Endothelial cell of umbilical vein (primary cell): ENCODE data around the gene ATXN10. TPM values are rescaled to one million over a fixed set of nuclear protein-coding genes. Genes with fewer than 3 reads are reported as not detected.

Experiments
- BruUV-seq: library from RNA; stranded (reverse); fragments of 400-500 nt; replicated peaks from 2 replicates; lab custom pipeline; 2021; lab: Mats Ljungman, UMichigan
- CTCF ChIA-PET: fragments of 300-600, 350-600 bp; sonication (Branson Sonifier 250); formaldehyde crosslinking; loops from one replicate; lab custom pipeline; 2021; ENCODE audit warnings: antibody characterized with exemption, inconsistent platforms; lab: Charles Lee
- POLR2A ChIA-PET: fragments of 300-600, 350-600 bp; sonication (Branson Sonifier 250); formaldehyde crosslinking; loops from one replicate; lab custom pipeline; 2021; ENCODE audit warnings: antibody characterized with exemption, inconsistent platforms; lab: Charles Lee
- DNase-seq: peaks from one replicate; pipeline ENCODE4 v3.0.0-alpha.2; 2011; ENCODE audit warnings: low read depth, low spot score
- FAIRE-seq: peaks from 2 replicates; lab custom pipeline; 2011; peaks lifted over from hg19 to GRCh38; lab: Jason Lieb, UNC
- H2AFZ ChIP-seq: 2 replicates; pipeline ENCODE4 v1.6.0; 2012; ENCODE audit warnings: low read depth, low read length, control low read depth, inconsistent platforms
- H3K27ac ChIP-seq: 2 replicates; pipeline ENCODE4 v1.5.1; 2011; ENCODE audit warnings: low read depth, mild to moderate bottlenecking, control low read depth, low read length, moderate library complexity; ENCODE audit not compliant: insufficient read depth
- H3K27me3 ChIP-seq, 2 experiments: 2 replicates each; pipeline versions ENCODE4 v1.6.0 to v1.6.1; 2011; ENCODE audit warnings: low read length in 2 of 2, mixed read lengths in 1 of 2; ENCODE audit not compliant: control insufficient read depth in 2 of 2, insufficient read depth in 2 of 2
- H3K36me3 ChIP-seq, 2 experiments: 2 replicates in 1 of 2; 3 replicates in 1 of 2; pipeline ENCODE4 v1.5.1; 2011; ENCODE audit warnings: low read length in 2 of 2, mild to moderate bottlenecking in 1 of 2, moderate library complexity in 1 of 2; ENCODE audit not compliant: control insufficient read depth in 2 of 2, insufficient read depth in 2 of 2; ENCODE audit errors: extremely low read depth in 1 of 2
- H3K4me1 ChIP-seq: 3 replicates; pipeline ENCODE4 v1.5.1; 2011; ENCODE audit warnings: mild to moderate bottlenecking, low read length; ENCODE audit not compliant: control insufficient read depth, insufficient read depth; ENCODE audit errors: extremely low read depth
- H3K4me2 ChIP-seq: 2 replicates; pipeline ENCODE4 v1.6.1; 2011; ENCODE audit warnings: low read length, control low read depth, mixed read lengths; ENCODE audit not compliant: insufficient read depth
- H3K4me3 ChIP-seq, 3 experiments: fragments of 200-600 bp in 1 of 3; sonication (generic), shearing (Covaris generic) in 1 of 3; replicated peaks in 1 of 3; 2 replicates each; pipeline ENCODE4 v1.5.1; 2011 to 2016; ENCODE audit warnings: control low read depth in 3 of 3, low read length in 3 of 3, mild to moderate bottlenecking in 2 of 3, inconsistent platforms in 1 of 3, low read depth in 1 of 3, moderate library complexity in 1 of 3; ENCODE audit not compliant: insufficient read depth in 1 of 3
- H3K79me2 ChIP-seq: 2 replicates; pipeline ENCODE4 v1.6.0; 2012; ENCODE audit warnings: low read length, inconsistent platforms; ENCODE audit not compliant: control insufficient read depth, insufficient read depth
- H3K9ac ChIP-seq: replicated peaks from 2 replicates; pipeline ENCODE3; 2011; ENCODE audit warnings: low read length, control low read depth; ENCODE audit not compliant: insufficient read depth; ENCODE audit errors: extremely low read depth
- H3K9me1 ChIP-seq: replicated peaks from 3 replicates; pipeline ENCODE4 v1.6.0; 2011; ENCODE audit warnings: mild to moderate bottlenecking, low read length; ENCODE audit not compliant: control insufficient read depth, insufficient read depth; ENCODE audit errors: extremely low read depth
- H3K9me3 ChIP-seq: replicated peaks from 2 replicates; pipeline ENCODE4 v1.5.1; 2012; ENCODE audit warnings: low read length, inconsistent platforms; ENCODE audit not compliant: control insufficient read depth, insufficient read depth
- H4K20me1 ChIP-seq: replicated peaks from 2 replicates; pipeline ENCODE3; 2011; ENCODE audit warnings: mild to moderate bottlenecking, low read length; ENCODE audit not compliant: control insufficient read depth, insufficient read depth; ENCODE audit errors: extremely low read depth
- CTCF ChIP-seq, 2 donors: IDR thresholded peaks; 1 replicate in 1 of 2; 2 replicates in 1 of 2; pipeline ENCODE4 v1.5.1; 2011; ENCODE audit warnings: low read length in 2 of 2, mild to moderate bottlenecking in 2 of 2, moderate library complexity in 2 of 2, control low read depth in 1 of 2, inconsistent platforms in 1 of 2, low read depth in 1 of 2; ENCODE audit not compliant: insufficient read depth in 1 of 2; ENCODE audit errors: extremely low read depth in 1 of 2
- EZH2 ChIP-seq: IDR thresholded peaks from 2 replicates; pipeline ENCODE4 v1.6.1; 2012; ENCODE audit warnings: borderline replicate concordance, low read depth, mild to moderate bottlenecking, moderate library complexity, low read length, inconsistent platforms; ENCODE audit not compliant: severe bottlenecking
- FOS ChIP-seq: IDR thresholded peaks from 2 replicates; pipeline ENCODE4 v1.6.1; 2011; ENCODE audit warnings: mild to moderate bottlenecking, low read length, moderate library complexity, borderline replicate concordance; ENCODE audit not compliant: insufficient read depth
- GATA2 ChIP-seq: IDR thresholded peaks from 2 replicates; pipeline ENCODE4 v1.7.0; 2011; ENCODE audit warnings: low read depth, mild to moderate bottlenecking, moderate library complexity, mixed read lengths, low read length; ENCODE audit not compliant: insufficient read length, insufficient read depth
- JUN ChIP-seq: IDR thresholded peaks from 2 replicates; pipeline ENCODE4 v1.6.1; 2011; ENCODE audit warnings: borderline replicate concordance, low read depth; ENCODE audit not compliant: insufficient read length, insufficient read depth
- MYC ChIP-seq: IDR thresholded peaks from one replicate; pipeline ENCODE4 v1.6.1; 2011; ENCODE audit warnings: mild to moderate bottlenecking, low read depth, low read length
- POLR2A ChIP-seq: IDR thresholded peaks from 2 replicates; pipeline ENCODE4 v1.6.1; 2012; ENCODE audit warnings: low read depth, mild to moderate bottlenecking, control low read depth, low read length
- POLR2AphosphoS5 ChIP-seq: IDR thresholded peaks from 2 replicates; pipeline ENCODE4 v1.6.1; 2012; ENCODE audit warnings: low read depth, mild to moderate bottlenecking, control low read depth, low read length, moderate library complexity; ENCODE audit not compliant: insufficient read depth
- dilution Hi-C: fragments of 300-500 bp; cut with MboI; formaldehyde crosslinking; loops from one replicate; pipeline ENCODE4 v1.15.0; 2019; ENCODE audit warnings: low sequenced_read_pairs; ENCODE audit not compliant: extremely low pct_ligation_motif_present
- intact Hi-C: fragments of 100-400 bp; cut with micrococcal nuclease; formaldehyde crosslinking; loops from one replicate; pipeline ENCODE4 v1.10.0; 2022
- polyA plus RNA-seq, 4 experiments: library from polyadenylated mRNA; depleted of rRNA in 3 of 4; stranded (reverse) in 3 of 4; unstranded in 1 of 4; fragments of >200 nt; gene quantifications; 2 replicates each; pipeline versions ENCODE4 v1.2.1 to v1.2.3, GENCODE V29; 2011 to 2012; ENCODE audit warnings: missing spikeins in 1 of 4
- total RNA-seq: library from RNA; stranded (reverse); gene quantifications from 2 replicates; pipeline ENCODE4 v1.2.3, GENCODE V29; 2021
- TF ChIP-seq, protein P1 (sequence below): IDR thresholded peaks from 2 replicates; pipeline ENCODE4 v1.6.1; 2011; ENCODE audit not compliant: insufficient read depth, insufficient read length

ATXN10 gene
- total and polyA plus RNA-seq, 2 donors (not counting 3 experiments of a cell fraction or from before 2014, with no cell fraction given): 73.2 to 91.9 TPM

DNA sequence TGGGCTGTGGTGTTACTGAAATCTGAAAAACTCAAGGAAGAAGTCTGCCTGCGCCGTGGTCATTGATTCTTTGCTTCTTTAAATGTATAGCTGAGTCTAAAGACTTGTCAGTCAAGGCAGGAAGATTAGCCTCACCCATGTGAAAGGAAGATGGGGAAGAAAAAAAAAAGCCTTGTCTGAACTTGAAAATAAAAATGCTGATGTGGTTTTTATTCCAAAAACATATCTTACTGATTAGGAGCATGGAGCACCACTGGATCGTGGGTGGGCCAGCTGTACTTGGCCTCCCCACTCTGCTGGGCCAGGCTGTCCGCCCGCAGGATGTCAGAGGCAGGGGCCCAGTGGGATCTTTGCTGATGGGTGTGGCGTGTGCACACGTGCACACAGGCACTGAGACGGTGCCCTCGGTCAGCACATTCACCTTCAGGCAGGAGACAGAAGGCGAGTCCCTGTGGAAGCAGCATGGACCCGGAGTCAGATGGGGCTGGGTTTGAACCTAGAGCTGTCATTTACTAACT lies 193.4 kb downstream of the ATXN10 start:
- BruUV-seq: no TSS peak
- no peak for FAIRE-seq
- no peak overlapping the region for H3K4me2 ChIP-seq
- H3K27me3 ChIP-seq: peaks cover 27 to 52% of the 10 kb centered on the region in 2 experiments
- no peaks in the 10 kb centered on the region for H3K36me3 ChIP-seq
- H3K79me2 ChIP-seq: no peaks in the 10 kb centered on the region
- no peak overlapping the region for H3K9ac ChIP-seq
- H2AFZ ChIP-seq: no peak overlapping the region
- DNase-seq: no peak
- dilution Hi-C loops: no loop called here
- no peak overlapping the region for H3K27ac ChIP-seq
- no peaks in the 10 kb centered on the region for H3K9me3 ChIP-seq
- H3K4me1 ChIP-seq: no peaks in the 10 kb centered on the region
- no peaks in the 10 kb centered on the region for H3K9me1 ChIP-seq
- TF ChIP-seq CTCF (IDR thresholded peaks at IDR 0.05; ENCODE audit: extremely low read depth in 1 of 2, insufficient read depth in 1 of 2, low read depth in 1 of 2, low read length in 2 of 2) (no peak), FOS (no peak), EZH2 (no peak), POLR2A (no peak), MYC (no peak), POLR2AphosphoS5 (no peak), JUN (no peak), GATA2 (no peak)
- TF ChIP-seq, protein P1, sequence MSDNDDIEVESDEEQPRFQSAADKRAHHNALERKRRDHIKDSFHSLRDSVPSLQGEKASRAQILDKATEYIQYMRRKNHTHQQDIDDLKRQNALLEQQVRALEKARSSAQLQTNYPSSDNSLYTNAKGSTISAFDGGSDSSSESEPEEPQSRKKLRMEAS: no peak
- intact Hi-C loops: loop anchor here (1.0 to 2.0 kb wide), 2 partner anchors 220 to 286 kb away; no protein-coding TSS in a partner anchor
- no peaks in the 10 kb centered on the region for H4K20me1 ChIP-seq
- ChIA-PET POLR2A (no interaction called here), CTCF (interaction anchor here (0.6 to 4.2 kb wide), 10 partner anchors 8 to 287 kb away, joined by 3 to 23 read pairs (median 8); no protein-coding TSS in a partner anchor)
- no peak overlapping the region for H3K4me3 ChIP-seq
